H1 (cell line): ENCODE measurements around the gene STARD6. TPM values are rescaled to one million over a fixed set of nuclear protein-coding genes. Genes with fewer than 3 reads are reported as not detected.

Experiments used
- CTCF ChIA-PET: fragments of 300-600 bp; sonication (Branson Sonifier 250); formaldehyde crosslinking; loops from one replicate; lab custom pipeline; 2021; ENCODE audit not compliant: partially characterized antibody; lab: Charles Lee
- POLR2A ChIA-PET: fragments of 300-600 bp; sonication (Branson Sonifier 250); formaldehyde crosslinking; loops from one replicate; lab custom pipeline; 2021; ENCODE audit warnings: inconsistent platforms; ENCODE audit not compliant: partially characterized antibody; lab: Charles Lee
- DNase-seq, 2 experiments: peaks; one replicate each; pipeline versions ENCODE4 v3.0.0 to v3.0.0-alpha.2; 2010 to 2022; ENCODE audit warnings: low spot score in 2 of 2, low read depth in 1 of 2, mixed read lengths in 1 of 2
- FAIRE-seq: peaks from 2 replicates; lab custom pipeline; 2011; peaks lifted over from hg19 to GRCh38; lab: Jason Lieb, UNC
- H2AFZ ChIP-seq: 2 replicates; pipeline ENCODE4 v1.8.1; 2012; ENCODE audit warnings: low read length, inconsistent platforms
- H2AK5ac ChIP-seq: 2 replicates; pipeline ENCODE4 v1.6.1; 2013; ENCODE audit warnings: low read depth, low read length
- H2BK120ac ChIP-seq: replicated peaks from 2 replicates; pipeline ENCODE3; 2013; ENCODE audit warnings: low read depth, low read length, inconsistent platforms
- H2BK12ac ChIP-seq: 2 replicates; pipeline ENCODE4 v1.6.1; 2013; ENCODE audit warnings: low read depth, low read length
- H2BK15ac ChIP-seq: 2 replicates; pipeline ENCODE4 v1.6.1; 2013; ENCODE audit warnings: low read length
- H2BK20ac ChIP-seq: 2 replicates; pipeline ENCODE4 v1.6.1; 2013; ENCODE audit warnings: low read length
- H2BK5ac ChIP-seq: 2 replicates; pipeline ENCODE4 v1.6.1; 2013; ENCODE audit warnings: low read depth, low read length
- H3K14ac ChIP-seq: 2 replicates; pipeline ENCODE4 v1.6.1; 2013; ENCODE audit warnings: inconsistent platforms; ENCODE audit not compliant: insufficient read length
- H3K18ac ChIP-seq: 2 replicates; pipeline ENCODE4 v1.6.1; 2013; ENCODE audit warnings: low read length; ENCODE audit errors: extremely low read depth
- H3K23ac ChIP-seq: 2 replicates; pipeline ENCODE4 v1.6.1; 2013; ENCODE audit warnings: inconsistent platforms; ENCODE audit not compliant: insufficient read length
- H3K23me2 ChIP-seq: 2 replicates; pipeline ENCODE4 v1.6.1; 2013; ENCODE audit warnings: low read depth, low read length
- H3K27ac ChIP-seq: 2 replicates; pipeline ENCODE4 v1.6.1; 2011; ENCODE audit warnings: low read depth, low read length, inconsistent platforms
- H3K27me3 ChIP-seq, 4 experiments: replicated peaks in 1 of 4; 1 replicate in 1 of 4; 2 replicates in 3 of 4; pipeline versions ENCODE4 v1.6.1 to v1.8.1; 2011 to 2013; ENCODE audit warnings: low read length in 3 of 4, mild to moderate bottlenecking in 3 of 4, inconsistent platforms in 2 of 4, mixed read lengths in 2 of 4, moderate library complexity in 1 of 4; ENCODE audit not compliant: control insufficient read depth in 3 of 4, insufficient read depth in 3 of 4; ENCODE audit errors: extremely low read depth in 1 of 4
- H3K36me3 ChIP-seq, 4 experiments: 2 replicates each; pipeline versions ENCODE4 v1.6.1 to v1.8.1; 2011 to 2013; ENCODE audit warnings: mild to moderate bottlenecking in 4 of 4, low read length in 3 of 4, moderate library complexity in 2 of 4, control low read depth in 1 of 4, inconsistent platforms in 1 of 4; ENCODE audit not compliant: insufficient read depth in 4 of 4, control insufficient read depth in 2 of 4
- H3K4ac ChIP-seq: replicated peaks from 2 replicates; pipeline ENCODE3; 2013; ENCODE audit warnings: low read length, low read depth, mixed read lengths, inconsistent platforms; ENCODE audit not compliant: insufficient read length
- H3K4me1 ChIP-seq, 4 experiments: replicated peaks in 1 of 4; 1 replicate in 1 of 4; 2 replicates in 3 of 4; pipeline versions ENCODE4 v1.6.1 to v1.8.1; 2011 to 2013; ENCODE audit warnings: low read length in 3 of 4, inconsistent platforms in 2 of 4, mixed read lengths in 1 of 4; ENCODE audit not compliant: insufficient read depth in 4 of 4, control insufficient read depth in 3 of 4
- H3K4me2 ChIP-seq, 2 experiments: 2 replicates each; pipeline versions ENCODE4 v1.6.1 to v1.8.1; 2011 to 2013; ENCODE audit warnings: low read depth in 2 of 2, low read length in 2 of 2, control low read depth in 1 of 2, inconsistent platforms in 1 of 2, mild to moderate bottlenecking in 1 of 2; ENCODE audit not compliant: insufficient read depth in 1 of 2
- H3K4me3 ChIP-seq, 4 experiments: fragments of 200-600, 300-600 bp in 1 of 4; sonication (generic), shearing (Covaris generic), sonication (Bioruptor Twin) in 1 of 4; 2 replicates each; pipeline versions ENCODE4 v1.5.1 to v1.8.1; 2011 to 2016; ENCODE audit warnings: low read length in 4 of 4, low read depth in 3 of 4, control low read depth in 2 of 4, inconsistent platforms in 2 of 4, mild to moderate bottlenecking in 2 of 4, mixed read lengths in 1 of 4, moderate library complexity in 1 of 4; ENCODE audit not compliant: insufficient read depth in 2 of 4; ENCODE audit errors: extremely low read depth in 1 of 4
- H3K56ac ChIP-seq: replicated peaks from 2 replicates; pipeline ENCODE3; 2013; ENCODE audit warnings: low read depth, mild to moderate bottlenecking, mixed read lengths, low read length, inconsistent platforms; ENCODE audit not compliant: insufficient read length
- H3K79me1 ChIP-seq: 2 replicates; pipeline ENCODE4 v1.6.1; 2013; ENCODE audit warnings: low read depth, low read length, control low read depth
- H3K79me2 ChIP-seq, 2 experiments: 2 replicates each; pipeline versions ENCODE4 v1.6.1 to v1.8.1; 2012 to 2013; ENCODE audit warnings: low read length in 2 of 2, mild to moderate bottlenecking in 2 of 2, inconsistent platforms in 1 of 2; ENCODE audit not compliant: insufficient read depth in 2 of 2, control insufficient read depth in 1 of 2
- H3K9ac ChIP-seq, 4 experiments: replicated peaks in 1 of 4; 1 replicate in 1 of 4; 2 replicates in 3 of 4; pipeline versions ENCODE4 v1.6.1 to v1.8.1; 2011 to 2013; ENCODE audit warnings: low read depth in 3 of 4, low read length in 3 of 4, control low read depth in 2 of 4, mild to moderate bottlenecking in 2 of 4, moderate library complexity in 2 of 4, inconsistent platforms in 1 of 4; ENCODE audit errors: extremely low read depth in 1 of 4
- H3K9me3 ChIP-seq, 2 experiments: 2 replicates each; pipeline versions ENCODE4 v1.6.1 to v1.8.1; 2012 to 2013; ENCODE audit warnings: mild to moderate bottlenecking in 2 of 2, moderate library complexity in 2 of 2, control low read depth in 1 of 2, inconsistent platforms in 1 of 2, low read depth in 1 of 2, low read length in 1 of 2, mixed read lengths in 1 of 2; ENCODE audit not compliant: insufficient read depth in 2 of 2
- H4K20me1 ChIP-seq, 2 experiments: replicated peaks in 1 of 2; 2 replicates each; pipeline versions ENCODE3 to v1.8.1; 2011 to 2013; ENCODE audit warnings: inconsistent platforms in 2 of 2, low read length in 2 of 2, mild to moderate bottlenecking in 1 of 2; ENCODE audit not compliant: insufficient read depth in 2 of 2, control insufficient read depth in 1 of 2
- H4K5ac ChIP-seq: 2 replicates; pipeline ENCODE4 v1.6.1; 2013; ENCODE audit warnings: low read length, low read depth, mixed read lengths, inconsistent platforms; ENCODE audit not compliant: insufficient read length
- H4K8ac ChIP-seq: 2 replicates; pipeline ENCODE4 v1.8.0; 2013; ENCODE audit warnings: mild to moderate bottlenecking, moderate library complexity, low read length, inconsistent platforms; ENCODE audit not compliant: insufficient read depth; ENCODE audit errors: extremely low read depth
- H4K91ac ChIP-seq: replicated peaks from 2 replicates; pipeline ENCODE3; 2013; ENCODE audit warnings: low read length, mixed read lengths, inconsistent platforms; ENCODE audit not compliant: insufficient read length
- BACH1 ChIP-seq: IDR thresholded peaks from 2 replicates; pipeline ENCODE4 v1.6.1; 2012; ENCODE audit warnings: low read length, improper control_type of control experiment
- BCL11A ChIP-seq, 2 experiments: IDR thresholded peaks; one replicate each; pipeline ENCODE4 v1.6.1; 2011; ENCODE audit warnings: low read depth in 2 of 2, low read length in 2 of 2, mild to moderate bottlenecking in 2 of 2
- CBX8 ChIP-seq: fragments of 300-800, 300-1000 bp; sonication (generic); IDR thresholded peaks from 2 replicates; pipeline ENCODE4 v1.7.1; 2016; ENCODE audit warnings: low read depth, low read length, borderline replicate concordance
- CHD2 ChIP-seq: IDR thresholded peaks from 2 replicates; pipeline ENCODE4 v1.6.1; 2012; ENCODE audit warnings: low read length, improper control_type of control experiment
- CTCF ChIP-seq, 3 experiments: IDR thresholded peaks; 1 replicate in 2 of 3; 2 replicates in 1 of 3; pipeline versions ENCODE4 v1.5.1 to v1.6.1; 2011; ENCODE audit warnings: low read length in 3 of 3, mild to moderate bottlenecking in 3 of 3, inconsistent platforms in 2 of 3, low read depth in 1 of 3, moderate library complexity in 1 of 3; ENCODE audit not compliant: insufficient read depth in 1 of 3; ENCODE audit errors: control extremely low read depth in 1 of 3
- EP300 ChIP-seq, 2 experiments: IDR thresholded peaks; 1 replicate in 1 of 2; 2 replicates in 1 of 2; pipeline ENCODE4 v1.6.1; 2011 to 2012; ENCODE audit warnings: low read depth in 2 of 2, low read length in 2 of 2, mild to moderate bottlenecking in 2 of 2, borderline replicate concordance in 1 of 2, inconsistent platforms in 1 of 2, moderate library complexity in 1 of 2
- EZH2 ChIP-seq: fragments of 200-600 bp; sonication (generic); IDR thresholded peaks from 2 replicates; pipeline ENCODE4 v1.7.1; 2012; ENCODE audit warnings: low read depth, mild to moderate bottlenecking, moderate library complexity, low read length, inconsistent platforms; ENCODE audit not compliant: severe bottlenecking
- KDM4A ChIP-seq: IDR thresholded peaks from one replicate; pipeline ENCODE4 v1.7.1; 2012; ENCODE audit warnings: low read depth, mild to moderate bottlenecking, moderate library complexity, low read length, inconsistent platforms; ENCODE audit not compliant: severe bottlenecking
- KDM5A ChIP-seq: fragments of 200-600 bp; IDR thresholded peaks from 2 replicates; pipeline ENCODE4 v1.7.1; 2012; ENCODE audit warnings: mild to moderate bottlenecking, low read length, inconsistent platforms, mixed read lengths
- NRF1 ChIP-seq: IDR thresholded peaks from 2 replicates; pipeline ENCODE4 v1.6.1; 2011; ENCODE audit warnings: mild to moderate bottlenecking, low read depth, low read length, improper control_type of control experiment
- YY1 ChIP-seq: IDR thresholded peaks from 2 replicates; pipeline ENCODE4 v1.6.1; 2011; ENCODE audit warnings: low read depth, mild to moderate bottlenecking, low read length
- WGBS, 2 experiments: shearing (Covaris generic) in 1 of 2; methylation state at CpG; one replicate each; pipeline versions ENCODE4 v1.1.6 to v1.1.7; 2013 to 2015; ENCODE audit warnings: low lambda C conversion rate in 2 of 2, mixed read lengths in 2 of 2, inconsistent platforms in 1 of 2, low coverage in 1 of 2, missing lambda C conversion rate in 1 of 2; ENCODE audit not compliant: insufficient replicate concordance in 2 of 2, insufficient coverage in 1 of 2, insufficient read length in 1 of 2; ENCODE audit errors: extremely low coverage in 1 of 2, missing lambda C conversion rate in 1 of 2; 5-methylcytosine and 5-hydroxymethylcytosine counted together
- polyA plus RNA-seq, 7 experiments: library from polyadenylated mRNA; depleted of rRNA in 3 of 7; stranded (reverse) in 5 of 7; unstranded in 2 of 7; fragments of >200 nt in 5 of 7; fragments of 200-250 nt in 2 of 7; gene quantifications; 1 replicate in 5 of 7; 2 replicates in 1 of 7; 4 replicates in 1 of 7; pipeline versions ENCODE4 v1.2.1 to v1.2.3, GENCODE V29; 2011 to 2013; ENCODE audit warnings: missing spikeins in 2 of 7, mixed read lengths in 2 of 7
- total RNA-seq: library from RNA; stranded (reverse); fragmentation: NEBNext Ultra II Directional; extraction: Animal tissue kit (Norgen Biotek cat#: 25700); gene quantifications from 2 replicates; pipeline ENCODE4 v1.2.1, GENCODE V29; 2021

Gene STARD6
- total and polyA plus RNA-seq, 2 of the 8 experiments (the other 6 are each of a cell fraction or from before 2014, with no cell fraction given), result not detected

- H3K14ac ChIP-seq, result no peak overlapping the region
- H2BK20ac ChIP-seq, result peak overlapping the region; percentile 11; the same call in 1 of the 2 replicates
- H4K20me1 ChIP-seq, result no peaks in the 10 kb centered on the region
- CTCF ChIA-PET, result interaction anchor here (0.5 to 1.8 kb wide), 3 partner anchors 17 to 283 kb away, joined by 5 to 8 read pairs (median 8); partner anchors contain the start of genes C18orf54 and STARD6
- H3K4ac ChIP-seq, result no peak overlapping the region
- no peaks in the 10 kb centered on the region for H3K27me3 ChIP-seq
- no peak overlapping the region for H3K9ac ChIP-seq
- no peak overlapping the region for H3K4me2 ChIP-seq
- H3K36me3 ChIP-seq, result no peaks in the 10 kb centered on the region; a peak in 1 of 8 replicates
- WGBS, 2 experiments, result 85% methylated on average over 3 of the region's 3 CpGs; no CpG with 5 or more reads in 1 of the 2 experiments
- H3K4me1 ChIP-seq, result peaks cover 2 to 14% (median 10%) of the 10 kb centered on the region in 4 experiments; a peak in 4 of 7 replicates
- H3K79me1 ChIP-seq, result no peaks in the 10 kb centered on the region
- H3K4me3 ChIP-seq, result no peak overlapping the region
- no peak overlapping the region for H3K23ac ChIP-seq
- H3K27ac ChIP-seq, result no peak overlapping the region
- H4K91ac ChIP-seq, result peak overlapping the region; percentile 7
- peak overlapping the region; percentile 18; the same call in 1 of the 2 replicates for H2BK5ac ChIP-seq
- POLR2A ChIA-PET, result interaction anchor here (0.6 to 1.6 kb wide), 3 partner anchors 9 to 142 kb away, joined by 3 to 4 read pairs (median 3); no protein-coding TSS in a partner anchor
- no peak overlapping the region for H2BK12ac ChIP-seq
- no peak overlapping the region for H4K8ac ChIP-seq
- no peaks in the 10 kb centered on the region; a peak in 1 of 4 replicates for H3K9me3 ChIP-seq
- H3K18ac ChIP-seq, result peak overlapping the region; percentile 17; the same call in 1 of the 2 replicates
- peak overlapping the region; percentile 85; the same call in 1 of the 2 replicates for H2AK5ac ChIP-seq
- H3K79me2 ChIP-seq, result no peaks in the 10 kb centered on the region
- H2BK120ac ChIP-seq, result peak overlapping the region; percentile 38
- no peak overlapping the region for H2BK15ac ChIP-seq
- no peak overlapping the region for H3K56ac ChIP-seq
- no peak overlapping the region for H2AFZ ChIP-seq
- DNase-seq (no peak), FAIRE-seq (no peak)
- no peaks in the 10 kb centered on the region for H3K23me2 ChIP-seq
- H4K5ac ChIP-seq, result no peak overlapping the region
- no peak for TF ChIP-seq EZH2
- TF ChIP-seq YY1, result no peak
- TF ChIP-seq BACH1, result no peak
- no peak for TF ChIP-seq KDM4A
- no peak for TF ChIP-seq CHD2
- no peak for TF ChIP-seq CTCF (IDR thresholded peaks at IDR 0.05; ENCODE audit: control extremely low read depth in 1 of 3, insufficient read depth in 1 of 3, low read depth in 1 of 3, low read length in 3 of 3)
- no peak for TF ChIP-seq BCL11A (IDR thresholded peaks at IDR 0.05; ENCODE audit: low read depth in 2 of 2, low read length in 2 of 2)
- TF ChIP-seq EP300 (IDR thresholded peaks at IDR 0.05; ENCODE audit: borderline replicate concordance in 1 of 2, low read depth in 2 of 2, low read length in 2 of 2), result no peak
- TF ChIP-seq KDM5A, result no peak
- no peak for TF ChIP-seq CBX8
- no peak for TF ChIP-seq NRF1
These were observed 30.0 kb upstream of the STARD6 start for GRCh38 chr18:54387631-54388030.
